ENCODE measurements around the gene SUN5. TPM values are rescaled to one million over a fixed set of nuclear protein-coding genes. Genes with fewer than 3 reads are reported as not detected.

SUN5 gene
- total and polyA plus RNA-seq, 7 donors: not detected

DNA sequence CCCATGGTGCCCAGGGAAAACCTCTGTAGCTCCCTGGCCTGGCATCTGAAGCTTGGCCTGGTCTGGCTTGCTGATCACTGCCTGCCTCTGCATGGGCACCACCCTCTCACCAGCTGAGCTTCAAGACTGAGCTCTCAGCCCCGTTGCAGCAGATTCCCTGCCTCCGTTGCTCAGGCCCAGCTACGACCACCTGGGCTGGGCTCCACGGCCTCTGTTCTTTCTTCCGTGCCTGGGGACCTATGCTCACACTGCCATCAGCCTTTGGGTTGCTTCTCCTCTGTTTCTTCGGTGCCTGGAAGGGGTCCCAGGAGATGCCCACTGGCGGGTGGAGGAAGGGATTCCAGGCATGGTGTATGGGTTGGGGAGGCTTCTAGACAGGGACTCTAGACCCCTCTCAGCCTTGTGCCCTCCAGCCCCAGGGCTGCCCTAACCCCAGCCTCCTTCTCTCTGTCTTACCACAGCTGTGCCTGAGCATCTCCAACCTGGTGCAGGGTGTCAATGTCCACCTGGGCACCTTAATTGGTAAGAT, 12.4 kb upstream of the SUN5 start:
- no peak overlapping the region for H3K27ac ChIP-seq
- TF ChIP-seq EP300 (IDR thresholded peaks at IDR 0.05) (no peak), POLR2A (IDR thresholded peaks at IDR 0.05) (no peak), POLR2AphosphoS5 (IDR thresholded peaks at IDR 0.05) (no peak)
- TF ChIP-seq, protein P1, sequence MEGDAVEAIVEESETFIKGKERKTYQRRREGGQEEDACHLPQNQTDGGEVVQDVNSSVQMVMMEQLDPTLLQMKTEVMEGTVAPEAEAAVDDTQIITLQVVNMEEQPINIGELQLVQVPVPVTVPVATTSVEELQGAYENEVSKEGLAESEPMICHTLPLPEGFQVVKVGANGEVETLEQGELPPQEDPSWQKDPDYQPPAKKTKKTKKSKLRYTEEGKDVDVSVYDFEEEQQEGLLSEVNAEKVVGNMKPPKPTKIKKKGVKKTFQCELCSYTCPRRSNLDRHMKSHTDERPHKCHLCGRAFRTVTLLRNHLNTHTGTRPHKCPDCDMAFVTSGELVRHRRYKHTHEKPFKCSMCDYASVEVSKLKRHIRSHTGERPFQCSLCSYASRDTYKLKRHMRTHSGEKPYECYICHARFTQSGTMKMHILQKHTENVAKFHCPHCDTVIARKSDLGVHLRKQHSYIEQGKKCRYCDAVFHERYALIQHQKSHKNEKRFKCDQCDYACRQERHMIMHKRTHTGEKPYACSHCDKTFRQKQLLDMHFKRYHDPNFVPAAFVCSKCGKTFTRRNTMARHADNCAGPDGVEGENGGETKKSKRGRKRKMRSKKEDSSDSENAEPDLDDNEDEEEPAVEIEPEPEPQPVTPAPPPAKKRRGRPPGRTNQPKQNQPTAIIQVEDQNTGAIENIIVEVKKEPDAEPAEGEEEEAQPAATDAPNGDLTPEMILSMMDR (IDR thresholded peaks at IDR 0.05): no peak
- peaks cover 0 to 6% (median 0%) of the 10 kb centered on the region in 3 donors for H3K27me3 ChIP-seq
- no peaks in the 10 kb centered on the region for H3K9me3 ChIP-seq
- no peaks in the 10 kb centered on the region for H3K4me1 ChIP-seq
- no peak for DNase-seq
- WGBS, 2 donors: 60 to 81% methylated on average over 7 of the region's 7 CpGs
- intact Hi-C loops (cut with DNase I): no loop called here
- no peaks in the 10 kb centered on the region for H3K36me3 ChIP-seq
- no peak overlapping the region for H3K4me3 ChIP-seq

DNA sequence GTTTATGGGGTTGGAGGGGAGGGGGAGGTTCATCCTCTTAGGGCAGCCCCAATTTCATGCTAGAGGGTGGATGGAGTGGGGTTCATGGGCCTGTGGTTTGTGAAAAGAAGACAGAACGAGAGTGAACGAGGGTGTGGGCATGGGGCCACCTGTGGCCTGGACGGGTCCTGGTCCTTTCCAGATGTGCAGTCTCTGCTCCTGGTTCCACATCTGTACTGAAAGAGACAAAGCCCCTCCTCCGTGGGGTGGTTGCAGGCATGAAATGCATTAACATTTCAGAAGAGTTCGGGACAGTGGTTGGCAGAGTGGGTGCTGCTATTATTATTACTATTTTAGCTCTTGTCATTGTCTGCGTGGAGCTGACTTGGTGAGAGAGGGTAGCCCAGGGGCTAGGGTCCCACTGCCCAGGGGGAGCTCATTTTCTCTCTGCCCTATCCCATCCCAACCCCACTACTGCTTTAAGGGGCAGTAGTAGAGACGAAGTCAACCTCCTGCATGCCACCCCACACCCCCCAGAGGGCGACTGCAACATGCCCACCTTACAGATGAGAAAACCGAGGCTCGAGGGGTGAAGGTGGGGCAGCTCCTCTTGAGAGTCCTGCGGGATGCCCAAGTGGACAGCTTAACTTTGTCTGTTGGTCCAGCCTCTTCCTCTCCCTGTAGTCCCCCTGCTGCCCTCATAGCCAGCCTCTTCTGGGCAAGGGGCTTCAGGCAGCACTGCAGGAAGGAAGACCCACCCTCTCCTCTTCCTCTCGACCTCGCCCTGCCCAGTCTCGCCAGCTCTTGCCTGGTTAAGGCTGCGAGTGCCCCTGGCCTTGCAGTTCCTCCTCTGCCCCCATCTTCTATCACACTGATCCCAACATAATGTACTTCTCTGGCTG, 11.7 kb upstream of the SUN5 start:
- 61 to 77% methylated on average over 15 of the region's 15 CpGs for WGBS, 2 donors
- Histone ChIP-seq H3K27ac (no peak overlapping the region), H3K36me3 (no peaks in the 10 kb centered on the region), H3K27me3 (peaks cover 0 to 6% (median 0%) of the 10 kb centered on the region in 3 donors), H3K4me3 (no peak overlapping the region), H3K9me3 (no peaks in the 10 kb centered on the region), H3K4me1 (no peaks in the 10 kb centered on the region)
- no peak for DNase-seq
- intact Hi-C loops (cut with DNase I): no loop called here
- TF ChIP-seq EP300 (IDR thresholded peaks at IDR 0.05): no peak
- TF ChIP-seq, protein P1 (IDR thresholded peaks at IDR 0.05): no peak
- TF ChIP-seq POLR2AphosphoS5 (IDR thresholded peaks at IDR 0.05): no peak
- TF ChIP-seq POLR2A (IDR thresholded peaks at IDR 0.05): no peak

DNA sequence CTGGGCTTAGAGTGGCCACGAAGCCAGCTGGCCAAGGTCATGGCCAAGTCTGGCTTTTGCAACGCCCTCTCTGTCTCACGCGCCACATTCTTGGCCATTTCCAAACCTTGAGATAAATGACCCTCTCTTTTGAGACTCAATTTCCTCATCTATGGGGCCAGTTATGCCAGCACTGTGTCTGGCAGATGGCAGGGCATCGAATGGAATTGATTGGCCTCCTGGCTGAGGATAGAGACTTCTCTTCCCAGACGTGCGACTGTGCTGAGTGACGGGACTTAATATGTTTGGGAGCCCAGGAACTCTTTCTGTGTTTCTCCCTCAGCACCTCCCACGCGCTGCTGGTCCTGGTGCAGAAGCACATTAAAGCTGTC, 10.9 kb upstream of the SUN5 start:
- H3K27ac ChIP-seq: no peak overlapping the region
- H3K4me1 ChIP-seq: no peaks in the 10 kb centered on the region
- no peaks in the 10 kb centered on the region for H3K36me3 ChIP-seq
- H3K9me3 ChIP-seq: no peaks in the 10 kb centered on the region
- WGBS, 2 donors: 78 to 88% methylated on average over 10 of the region's 10 CpGs
- DNase-seq: no peak
- TF ChIP-seq, protein P1 (IDR thresholded peaks at IDR 0.05): no peak
- no peak for TF ChIP-seq POLR2AphosphoS5 (IDR thresholded peaks at IDR 0.05)
- no peak for TF ChIP-seq EP300 (IDR thresholded peaks at IDR 0.05)
- TF ChIP-seq POLR2A (IDR thresholded peaks at IDR 0.05): no peak
- peaks cover 0 to 6% (median 0%) of the 10 kb centered on the region in 3 donors for H3K27me3 ChIP-seq
- intact Hi-C loops (cut with DNase I): no loop called here
- no peak overlapping the region for H3K4me3 ChIP-seq

DNA sequence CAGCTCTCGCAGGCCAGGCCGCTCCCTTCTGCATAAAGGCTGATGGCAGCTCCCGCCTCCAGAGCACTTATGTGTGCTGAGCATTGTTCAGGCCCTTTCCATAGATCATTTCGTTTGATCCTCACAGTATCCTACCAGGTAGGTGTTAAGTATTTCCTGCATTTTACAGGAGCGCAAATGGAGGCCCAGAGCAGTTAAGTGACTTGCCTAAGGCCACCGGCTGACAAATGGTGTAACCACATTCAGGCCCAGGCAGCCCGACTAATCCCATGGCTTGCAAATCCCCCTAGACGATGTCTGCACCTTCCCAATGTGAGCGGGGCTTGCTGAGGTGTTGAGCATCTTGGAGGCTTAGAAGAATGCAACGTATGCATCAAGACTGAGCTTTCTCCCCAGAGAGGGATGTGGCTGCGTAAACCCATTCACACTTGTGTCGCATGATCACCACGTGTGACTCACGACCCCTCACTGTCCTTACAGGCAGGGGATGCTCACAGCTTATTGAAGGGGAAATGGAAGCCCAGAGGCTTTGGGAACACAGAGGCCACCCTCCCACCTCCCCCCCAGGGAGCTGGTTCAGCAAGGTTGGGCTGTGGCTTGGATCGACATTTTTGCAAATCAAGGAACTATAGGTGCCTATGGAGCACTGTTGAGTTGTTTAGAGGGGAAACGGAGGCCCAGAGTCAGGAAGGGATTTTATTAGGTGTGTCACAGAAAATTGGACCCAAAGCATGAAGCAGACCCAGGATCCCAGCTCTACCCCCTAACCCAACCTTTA, 10.3 kb upstream of the SUN5 start:
- no peaks in the 10 kb centered on the region for H3K36me3 ChIP-seq
- no peak for DNase-seq
- H3K4me3 ChIP-seq: no peak overlapping the region
- TF ChIP-seq, protein P1 (IDR thresholded peaks at IDR 0.05): no peak
- no peak for TF ChIP-seq POLR2A (IDR thresholded peaks at IDR 0.05)
- H3K27me3 ChIP-seq: peaks cover 0 to 6% (median 0%) of the 10 kb centered on the region in 3 donors
- no peak overlapping the region for H3K27ac ChIP-seq
- intact Hi-C loops (cut with DNase I): no loop called here
- WGBS, 2 donors: 54 to 67% methylated on average over 16 of the region's 16 CpGs
- no peaks in the 10 kb centered on the region for H3K9me3 ChIP-seq
- no peaks in the 10 kb centered on the region for H3K4me1 ChIP-seq

All from sigmoid colon (tissue), 7 donors.